SK-N-SH (cell line): ENCODE measurements around the gene VWF. TPM values are rescaled to one million over a fixed set of nuclear protein-coding genes. Genes with fewer than 3 reads are reported as not detected.

ENCODE experiments used
- CTCF ChIA-PET: fragments of 300-600, 350-600 bp; formaldehyde crosslinking; extraction: SDS; loops from one replicate; lab custom pipeline; 2021; lab: Yijun Ruan, JAX
- POLR2A ChIA-PET: fragments of 350-600 bp; sonication (Branson Sonifier 250); formaldehyde crosslinking; extraction: SDS; loops from one replicate; lab custom pipeline; 2020; ENCODE audit warnings: antibody characterized with exemption, inconsistent platforms; lab: Yijun Ruan, JAX
- DNase-seq: peaks from one replicate; pipeline ENCODE4 v3.0.0; 2012
- H2AFZ ChIP-seq: fragments of 200-600 bp; sonication (generic); 2 replicates; pipeline ENCODE4 v1.8.1; 2016; ENCODE audit warnings: antibody characterized with exemption, mild to moderate bottlenecking, low read depth
- H3F3A ChIP-seq: fragments of 200-600 bp; sonication (generic); replicated peaks from 2 replicates; pipeline ENCODE3; 2016; ENCODE audit warnings: antibody characterized with exemption, mild to moderate bottlenecking; ENCODE audit not compliant: insufficient read depth
- H3K27ac ChIP-seq, 2 experiments: fragments of 200-500 bp in 1 of 2; fragments of 200-600 bp in 1 of 2; sonication (Bioruptor generic) in 1 of 2; sonication (generic), shearing (Covaris generic) in 1 of 2; 2 replicates each; pipeline versions ENCODE4 v1.5.1 to v1.6.1; 2014 to 2016; ENCODE audit warnings: low read depth in 2 of 2, inconsistent platforms in 1 of 2, low read length in 1 of 2, mild to moderate bottlenecking in 1 of 2, mixed read lengths in 1 of 2
- H3K27me3 ChIP-seq: fragments of 200-600 bp; sonication (generic), shearing (Covaris generic); 2 replicates; pipeline ENCODE4 v1.6.1; 2016; ENCODE audit warnings: mixed run types; ENCODE audit not compliant: insufficient read depth
- H3K36me3 ChIP-seq, 2 experiments: fragments of 200-500 bp in 1 of 2; fragments of 200-600 bp in 1 of 2; sonication (Bioruptor generic) in 1 of 2; sonication (generic) in 1 of 2; replicated peaks in 1 of 2; 2 replicates each; pipeline versions ENCODE3 to v1.5.1; 2014 to 2016; ENCODE audit warnings: low read length in 1 of 2, mild to moderate bottlenecking in 1 of 2; ENCODE audit not compliant: insufficient read depth in 2 of 2, control insufficient read depth in 1 of 2
- H3K4me1 ChIP-seq, 2 experiments: fragments of 200-500 bp in 1 of 2; fragments of 200-600 bp in 1 of 2; sonication (Bioruptor generic) in 1 of 2; sonication (generic), shearing (Covaris generic) in 1 of 2; 2 replicates each; pipeline versions ENCODE4 v1.5.1 to v1.6.1; 2014 to 2016; ENCODE audit warnings: low read depth in 1 of 2, low read length in 1 of 2, mixed run types in 1 of 2; ENCODE audit not compliant: insufficient read depth in 2 of 2, control insufficient read depth in 1 of 2
- H3K4me2 ChIP-seq: fragments of 200-600 bp; sonication (generic), shearing (Covaris generic); 2 replicates; pipeline ENCODE4 v1.6.1; 2017; ENCODE audit warnings: mixed run types
- H3K4me3 ChIP-seq, 2 experiments: fragments of 200-500 bp in 1 of 2; fragments of 200-600 bp in 1 of 2; sonication (Bioruptor generic) in 1 of 2; sonication (generic), shearing (Covaris generic) in 1 of 2; 2 replicates each; pipeline versions ENCODE4 v1.5.1 to v1.8.1; 2014 to 2016; ENCODE audit warnings: low read depth in 2 of 2, inconsistent platforms in 1 of 2, low read length in 1 of 2, mild to moderate bottlenecking in 1 of 2, mixed read lengths in 1 of 2, moderate library complexity in 1 of 2
- H3K79me2 ChIP-seq: fragments of 200-600 bp; sonication (generic); 2 replicates; pipeline ENCODE4 v1.8.1; 2017; ENCODE audit warnings: mild to moderate bottlenecking; ENCODE audit not compliant: insufficient read depth
- H3K9ac ChIP-seq: fragments of 200-600 bp; sonication (generic); 2 replicates; pipeline ENCODE4 v1.6.1; 2017; ENCODE audit warnings: mixed run types
- H3K9me2 ChIP-seq: fragments of 200-600 bp; sonication (generic); 2 replicates; pipeline ENCODE4 v1.6.1; 2017; ENCODE audit warnings: mixed run types
- H3K9me3 ChIP-seq: fragments of 200-600 bp; sonication (generic); 2 replicates; pipeline ENCODE4 v1.6.1; 2017; ENCODE audit warnings: mixed run types, mild to moderate bottlenecking, moderate library complexity
- H4K20me1 ChIP-seq: fragments of 200-600 bp; sonication (generic); 2 replicates; pipeline ENCODE4 v1.6.1; 2017; ENCODE audit warnings: mild to moderate bottlenecking, mixed run types; ENCODE audit not compliant: insufficient read depth
- EZH2phosphoT487 ChIP-seq: fragments of 200-600 bp; sonication (generic); IDR thresholded peaks from 2 replicates; pipeline ENCODE4 v1.6.1; 2017; ENCODE audit warnings: low read depth, mixed run types, mild to moderate bottlenecking, antibody characterized with exemption, moderate library complexity, borderline replicate concordance
- MAX ChIP-seq: IDR thresholded peaks from 2 replicates; pipeline ENCODE4 v1.4.0; 2012; ENCODE audit warnings: low read depth
- PBX3 ChIP-seq: IDR thresholded peaks from 2 replicates; pipeline ENCODE4; 2012
- TCF12 ChIP-seq: IDR thresholded peaks from 2 replicates; pipeline ENCODE4 v1.4.0; 2012
- YY1 ChIP-seq: IDR thresholded peaks from 2 replicates; pipeline ENCODE4 v1.4.0; 2012; ENCODE audit warnings: low read depth, mild to moderate bottlenecking
- ZBTB33 ChIP-seq: IDR thresholded peaks from 2 replicates; pipeline ENCODE4 v1.4.0; 2012; ENCODE audit warnings: low read depth, borderline replicate concordance
- WGBS: methylation state at CpG from one replicate; pipeline ENCODE4 v1.1.6; 2017; ENCODE audit warnings: low lambda C conversion rate; 5-methylcytosine and 5-hydroxymethylcytosine counted together
- polyA plus RNA-seq, 3 experiments: library from polyadenylated mRNA; depleted of rRNA; stranded (reverse); fragments of >200 nt; gene quantifications; 2 replicates each; pipeline ENCODE4 v1.2.3, GENCODE V29; 2012
- TF ChIP-seq, protein P1 (sequence below): IDR thresholded peaks from 2 replicates; pipeline ENCODE4 v1.6.1; 2012; ENCODE audit warnings: mild to moderate bottlenecking, low read depth, low read length, moderate library complexity

Gene VWF
- polyA plus RNA-seq, 1 of the 3 experiments (the other 2 are of a cell fraction): 0.12 TPM

DNA sequence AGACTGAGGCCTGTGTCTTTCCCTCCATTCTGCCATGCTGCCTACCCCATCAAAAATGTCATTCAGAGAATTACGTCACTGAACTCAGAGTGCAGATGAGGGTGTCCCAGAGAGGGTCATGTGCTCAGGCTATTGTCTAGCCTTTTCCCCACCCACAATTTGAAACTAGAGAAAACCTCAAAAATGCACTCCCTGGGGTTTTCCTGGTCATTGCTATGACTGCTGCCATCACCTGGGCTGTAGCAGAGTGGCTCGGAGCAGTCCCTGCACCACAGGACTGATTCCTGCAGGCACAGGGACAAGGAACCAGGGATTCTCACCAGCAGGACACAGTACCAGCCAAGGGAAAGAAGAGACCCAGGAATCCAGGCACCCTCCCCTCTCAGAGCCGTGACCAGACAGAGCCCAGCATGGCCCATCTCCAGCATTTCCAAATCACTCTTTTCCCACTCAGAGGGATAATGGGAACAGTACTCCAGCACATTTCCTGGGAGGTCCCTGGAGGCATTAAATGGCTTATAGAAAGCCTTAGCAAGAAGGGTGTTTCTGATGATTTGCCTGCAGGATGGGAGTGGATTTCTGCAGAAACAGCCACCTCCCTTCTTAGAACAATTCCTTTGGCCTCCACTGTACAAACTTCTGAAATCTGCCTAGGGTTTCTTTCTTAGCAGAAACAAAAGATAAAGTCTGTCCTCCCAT is 45.9 kb downstream of the VWF start (continued):
- TF ChIP-seq YY1: no peak
- TF ChIP-seq TCF12: no peak
- no peak for TF ChIP-seq MAX
- no peak for TF ChIP-seq PBX3
- TF ChIP-seq EZH2phosphoT487: no peak

DNA sequence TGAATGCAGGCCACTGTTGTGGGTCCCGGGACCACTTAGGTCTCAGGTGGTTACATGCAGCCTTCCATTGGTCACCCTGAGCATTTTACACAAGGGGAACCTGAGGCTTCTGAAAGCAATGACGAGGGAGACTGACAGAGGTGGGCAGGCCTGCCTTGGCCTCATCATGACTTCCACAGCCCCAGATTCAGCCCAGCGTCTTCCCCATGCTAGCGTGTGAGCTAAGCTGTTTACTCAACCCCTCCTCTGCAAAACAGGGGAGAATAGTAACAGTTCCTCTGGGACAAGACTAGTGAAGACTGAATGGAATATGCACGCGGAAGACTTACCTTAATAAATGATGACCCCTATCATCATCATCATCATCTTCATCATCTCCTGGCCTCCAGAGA is 46.8 kb downstream of the VWF start:
- ChIA-PET CTCF (interaction anchor here (0.6 kb wide), 1 partner anchor 11 kb away, joined by 4 read pairs; no protein-coding TSS in a partner anchor), POLR2A (no interaction called here)
- no peak overlapping the region for H3K4me3 ChIP-seq
- TF ChIP-seq ZBTB33: no peak
- TF ChIP-seq, protein P1, sequence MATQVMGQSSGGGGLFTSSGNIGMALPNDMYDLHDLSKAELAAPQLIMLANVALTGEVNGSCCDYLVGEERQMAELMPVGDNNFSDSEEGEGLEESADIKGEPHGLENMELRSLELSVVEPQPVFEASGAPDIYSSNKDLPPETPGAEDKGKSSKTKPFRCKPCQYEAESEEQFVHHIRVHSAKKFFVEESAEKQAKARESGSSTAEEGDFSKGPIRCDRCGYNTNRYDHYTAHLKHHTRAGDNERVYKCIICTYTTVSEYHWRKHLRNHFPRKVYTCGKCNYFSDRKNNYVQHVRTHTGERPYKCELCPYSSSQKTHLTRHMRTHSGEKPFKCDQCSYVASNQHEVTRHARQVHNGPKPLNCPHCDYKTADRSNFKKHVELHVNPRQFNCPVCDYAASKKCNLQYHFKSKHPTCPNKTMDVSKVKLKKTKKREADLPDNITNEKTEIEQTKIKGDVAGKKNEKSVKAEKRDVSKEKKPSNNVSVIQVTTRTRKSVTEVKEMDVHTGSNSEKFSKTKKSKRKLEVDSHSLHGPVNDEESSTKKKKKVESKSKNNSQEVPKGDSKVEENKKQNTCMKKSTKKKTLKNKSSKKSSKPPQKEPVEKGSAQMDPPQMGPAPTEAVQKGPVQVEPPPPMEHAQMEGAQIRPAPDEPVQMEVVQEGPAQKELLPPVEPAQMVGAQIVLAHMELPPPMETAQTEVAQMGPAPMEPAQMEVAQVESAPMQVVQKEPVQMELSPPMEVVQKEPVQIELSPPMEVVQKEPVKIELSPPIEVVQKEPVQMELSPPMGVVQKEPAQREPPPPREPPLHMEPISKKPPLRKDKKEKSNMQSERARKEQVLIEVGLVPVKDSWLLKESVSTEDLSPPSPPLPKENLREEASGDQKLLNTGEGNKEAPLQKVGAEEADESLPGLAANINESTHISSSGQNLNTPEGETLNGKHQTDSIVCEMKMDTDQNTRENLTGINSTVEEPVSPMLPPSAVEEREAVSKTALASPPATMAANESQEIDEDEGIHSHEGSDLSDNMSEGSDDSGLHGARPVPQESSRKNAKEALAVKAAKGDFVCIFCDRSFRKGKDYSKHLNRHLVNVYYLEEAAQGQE: no peak
- no peak for DNase-seq
- H3K79me2 ChIP-seq: no peaks in the 10 kb centered on the region
- no peaks in the 10 kb centered on the region for H3K9me3 ChIP-seq
- H2AFZ ChIP-seq: no peak overlapping the region
- H3K27me3 ChIP-seq: no peaks in the 10 kb centered on the region
- H3K27ac ChIP-seq: no peak overlapping the region; a peak in 1 of 4 replicates
- H4K20me1 ChIP-seq: no peaks in the 10 kb centered on the region
- peaks cover 0 to 42% of the 10 kb centered on the region in 2 experiments; a peak in 1 of 4 replicates for H3K4me1 ChIP-seq
- H3K36me3 ChIP-seq: no peaks in the 10 kb centered on the region
- no peaks in the 10 kb centered on the region for H3K9me2 ChIP-seq
- no peak overlapping the region for H3K4me2 ChIP-seq
- no peak overlapping the region for H3K9ac ChIP-seq
- WGBS: 96% methylated on average over 6 of the region's 6 CpGs
- H3F3A ChIP-seq: no peaks in the 10 kb centered on the region
